Heart left ventricle (tissue), 13 donors: ENCODE results near the gene PTPRJ.

Experiments
- CTCF ChIP-seq, 12 donors: fragments of 200-600 bp; sonication (generic) in 4 of 12; IDR thresholded peaks; one replicate each; pipeline versions ENCODE4 v1.5.0 to v1.8.0; 2018 to 2022; ENCODE audit warnings: antibody characterized with exemption in 12 of 12, mild to moderate bottlenecking in 5 of 12
- POLR2A ChIP-seq, 2 donors: fragments of 450-650 bp; IDR thresholded peaks; one replicate each; pipeline ENCODE4 v1.6.1; 2017; ENCODE audit warnings: antibody characterized with exemption in 2 of 2, mild to moderate bottlenecking in 2 of 2, moderate library complexity in 2 of 2
- donor health status: ischemic (EF 13 %, LVEDD 7.1; RV severe dilation, severe dysfunction).
- donor health status: DM: no; HTN: yes; CAD: no.
- donor health status: DM: no; HTN: no; CAD: no.
- donor health status: ischemic (EF 25% LVEDD 6.9; RV normal size, moderate dysfunction).
- donor health status: ischemic (EF 25% LVEDD 5.7; RV mildly dilated, moderate dysfunction).
- donor health status: ischemic (EF 35%, LVEDD 5.7; RV mildly dilated, moderate dysfunction).
- donor health status: nonischemic (EF 11% LVEDD 7.7; RV severe dilation, severe dysfunction).
- donor health status: DM: yes; HTN: yes; CAD: no.
- donor health status: PGD.
- donor health status: ischemic (EF 29% LVEDD 5.4; RV normal size, mild dysfunction).
- donor health status: nonischemic (EF 23%, LVEDD 6.1; RV moderate dilation, normal function).

GRCh38 chr11:48127521-48128183, 147.3 kb downstream of the PTPRJ start:
- TF ChIP-seq CTCF (IDR thresholded peaks at IDR 0.05) (no peak), POLR2A (IDR thresholded peaks at IDR 0.05) (no peak)
